Testis (tissue), 2 donors: ENCODE results near the gene USF2.

ENCODE experiments used
- POLR2A ChIP-seq: fragments of 450-650 bp; IDR thresholded peaks from one replicate; pipeline ENCODE4 v1.6.1; 2017; ENCODE audit warnings: antibody characterized with exemption, mild to moderate bottlenecking, moderate library complexity
- TF ChIP-seq, protein P1 (sequence below), 3 experiments: fragments of 450-650 bp in 2 of 3; fragments of 200-600 bp in 1 of 3; sonication (generic) in 1 of 3; IDR thresholded peaks; one replicate each; pipeline ENCODE4 v1.5.1; 2016 to 2019; ENCODE audit warnings: antibody characterized with exemption in 3 of 3, mild to moderate bottlenecking in 2 of 3, moderate library complexity in 1 of 3

- TF ChIP-seq, protein P1, sequence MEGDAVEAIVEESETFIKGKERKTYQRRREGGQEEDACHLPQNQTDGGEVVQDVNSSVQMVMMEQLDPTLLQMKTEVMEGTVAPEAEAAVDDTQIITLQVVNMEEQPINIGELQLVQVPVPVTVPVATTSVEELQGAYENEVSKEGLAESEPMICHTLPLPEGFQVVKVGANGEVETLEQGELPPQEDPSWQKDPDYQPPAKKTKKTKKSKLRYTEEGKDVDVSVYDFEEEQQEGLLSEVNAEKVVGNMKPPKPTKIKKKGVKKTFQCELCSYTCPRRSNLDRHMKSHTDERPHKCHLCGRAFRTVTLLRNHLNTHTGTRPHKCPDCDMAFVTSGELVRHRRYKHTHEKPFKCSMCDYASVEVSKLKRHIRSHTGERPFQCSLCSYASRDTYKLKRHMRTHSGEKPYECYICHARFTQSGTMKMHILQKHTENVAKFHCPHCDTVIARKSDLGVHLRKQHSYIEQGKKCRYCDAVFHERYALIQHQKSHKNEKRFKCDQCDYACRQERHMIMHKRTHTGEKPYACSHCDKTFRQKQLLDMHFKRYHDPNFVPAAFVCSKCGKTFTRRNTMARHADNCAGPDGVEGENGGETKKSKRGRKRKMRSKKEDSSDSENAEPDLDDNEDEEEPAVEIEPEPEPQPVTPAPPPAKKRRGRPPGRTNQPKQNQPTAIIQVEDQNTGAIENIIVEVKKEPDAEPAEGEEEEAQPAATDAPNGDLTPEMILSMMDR (IDR thresholded peaks at IDR 0.05), result no peak
- TF ChIP-seq POLR2A, result no peak
These were observed 39.2 kb downstream of the USF2 start for GRCh38 chr19:35307931-35308330.
